ENCODE data around the gene ARHGAP33. TPM values are rescaled to one million over a fixed set of nuclear protein-coding genes. Genes with fewer than 3 reads are reported as not detected.

Gene ARHGAP33
- total and polyA plus RNA-seq, 2 donors (not counting 1 experiment from before 2014, with no cell fraction given): 0.58 to 2.3 TPM

DNA sequence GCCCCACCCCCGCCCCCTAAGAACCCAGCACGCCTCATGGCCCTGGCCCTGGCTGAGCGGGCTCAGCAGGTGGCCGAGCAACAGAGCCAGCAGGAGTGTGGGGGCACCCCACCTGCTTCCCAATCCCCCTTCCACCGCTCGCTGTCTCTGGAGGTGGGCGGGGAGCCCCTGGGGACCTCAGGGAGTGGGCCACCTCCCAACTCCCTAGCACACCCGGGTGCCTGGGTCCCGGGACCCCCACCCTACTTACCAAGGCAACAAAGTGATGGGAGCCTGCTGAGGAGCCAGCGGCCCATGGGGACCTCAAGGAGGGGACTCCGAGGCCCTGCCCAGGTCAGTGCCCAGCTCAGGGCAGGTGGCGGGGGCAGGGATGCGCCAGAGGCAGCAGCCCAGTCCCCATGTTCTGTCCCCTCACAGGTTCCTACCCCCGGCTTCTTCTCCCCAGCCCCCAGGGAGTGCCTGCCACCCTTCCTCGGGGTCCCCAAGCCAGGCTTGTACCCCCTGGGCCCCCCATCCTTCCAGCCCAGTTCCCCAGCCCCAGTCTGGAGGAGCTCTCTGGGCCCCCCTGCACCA, 11.9 kb downstream of the ARHGAP33 start:
- Histone ChIP-seq H3K27me3 (ENCODE audit: control insufficient read depth, insufficient read depth, low read length) (no peaks in the 10 kb centered on the region), H3K27ac (ENCODE audit: insufficient read depth, low read length) (no peak overlapping the region)
- no peak for DNase-seq (ENCODE audit: low read depth in 2 of 2)

DNA sequence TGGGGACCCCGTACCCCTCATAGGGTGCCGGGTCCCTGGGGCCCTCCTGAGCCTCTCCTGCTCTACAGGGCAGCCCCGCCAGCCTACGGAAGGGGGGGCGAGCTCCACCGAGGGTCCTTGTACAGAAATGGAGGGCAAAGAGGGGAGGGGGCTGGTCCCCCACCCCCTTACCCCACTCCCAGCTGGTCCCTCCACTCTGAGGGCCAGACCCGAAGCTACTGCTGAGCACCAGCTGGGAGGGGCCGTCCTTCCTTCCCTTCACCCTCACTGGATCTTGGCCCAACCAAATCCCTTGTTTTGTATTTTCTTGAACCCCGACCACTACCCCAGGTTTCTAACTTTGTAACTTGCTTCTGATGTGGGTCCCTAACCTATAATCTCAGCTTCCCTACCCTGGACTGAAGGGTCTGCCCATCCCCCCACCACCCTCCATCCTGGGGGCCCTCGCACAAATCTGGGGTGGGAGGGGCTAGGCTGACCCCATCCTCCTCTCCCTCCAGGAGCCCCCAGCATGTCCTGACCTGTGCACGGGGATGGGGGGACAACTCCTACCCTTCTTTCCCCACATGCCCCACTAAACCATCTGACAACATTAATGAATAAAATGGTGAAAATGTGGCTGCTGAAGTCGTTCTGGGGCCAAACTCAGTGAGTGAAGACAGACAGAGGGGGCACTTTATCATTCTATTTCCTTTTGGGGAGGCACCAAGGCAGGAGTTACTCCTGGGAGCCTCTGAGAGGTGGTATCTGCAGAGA, 13.0 kb downstream of the ARHGAP33 start:
- no peaks in the 10 kb centered on the region for H3K27me3 ChIP-seq (ENCODE audit: control insufficient read depth, insufficient read depth, low read length)
- H3K4me1 ChIP-seq (ENCODE audit: control insufficient read depth, extremely low read depth, insufficient read depth, low read length): peaks cover 3% of the 10 kb centered on the region
- TF ChIP-seq, protein P1, sequence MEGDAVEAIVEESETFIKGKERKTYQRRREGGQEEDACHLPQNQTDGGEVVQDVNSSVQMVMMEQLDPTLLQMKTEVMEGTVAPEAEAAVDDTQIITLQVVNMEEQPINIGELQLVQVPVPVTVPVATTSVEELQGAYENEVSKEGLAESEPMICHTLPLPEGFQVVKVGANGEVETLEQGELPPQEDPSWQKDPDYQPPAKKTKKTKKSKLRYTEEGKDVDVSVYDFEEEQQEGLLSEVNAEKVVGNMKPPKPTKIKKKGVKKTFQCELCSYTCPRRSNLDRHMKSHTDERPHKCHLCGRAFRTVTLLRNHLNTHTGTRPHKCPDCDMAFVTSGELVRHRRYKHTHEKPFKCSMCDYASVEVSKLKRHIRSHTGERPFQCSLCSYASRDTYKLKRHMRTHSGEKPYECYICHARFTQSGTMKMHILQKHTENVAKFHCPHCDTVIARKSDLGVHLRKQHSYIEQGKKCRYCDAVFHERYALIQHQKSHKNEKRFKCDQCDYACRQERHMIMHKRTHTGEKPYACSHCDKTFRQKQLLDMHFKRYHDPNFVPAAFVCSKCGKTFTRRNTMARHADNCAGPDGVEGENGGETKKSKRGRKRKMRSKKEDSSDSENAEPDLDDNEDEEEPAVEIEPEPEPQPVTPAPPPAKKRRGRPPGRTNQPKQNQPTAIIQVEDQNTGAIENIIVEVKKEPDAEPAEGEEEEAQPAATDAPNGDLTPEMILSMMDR (conservative IDR thresholded peaks at IDR 0.05 in 1 of 2, IDR thresholded peaks at IDR 0.05 in 1 of 2; ENCODE audit: low read depth in 1 of 2, low read length in 2 of 2): no peak
- no peak for TF ChIP-seq EZH2 (IDR thresholded peaks at IDR 0.05; ENCODE audit: low read length, missing control alignments)
- no peak overlapping the region for H3K27ac ChIP-seq (ENCODE audit: insufficient read depth, low read length)
- peaks cover 4% of the 10 kb centered on the region for H3K36me3 ChIP-seq (ENCODE audit: control insufficient read depth, insufficient read depth, low read length)
- H3K9me3 ChIP-seq (ENCODE audit: control insufficient read depth, insufficient read depth, low read depth, low read length): no peaks in the 10 kb centered on the region
- no peak overlapping the region for H3K4me3 ChIP-seq (replicated peaks in 1 of 4; ENCODE audit: control extremely low read depth in 1 of 4, insufficient read depth in 1 of 4, low read depth in 3 of 4, low read length in 4 of 4)
- no peak overlapping the region for H2AFZ ChIP-seq (ENCODE audit: low read length)
- no peaks in the 10 kb centered on the region for H4K20me1 ChIP-seq (ENCODE audit: control insufficient read depth, extremely low read depth, insufficient read depth, low read length)
- no peak overlapping the region for H3K4me2 ChIP-seq (ENCODE audit: extremely low read depth, insufficient read depth, low read length)
- no peaks in the 10 kb centered on the region for H3K79me2 ChIP-seq (ENCODE audit: control insufficient read depth, insufficient read depth, low read length)
- DNase-seq (ENCODE audit: low read depth in 2 of 2): no peak
- no peak overlapping the region for H3K9ac ChIP-seq (ENCODE audit: insufficient read depth, low read length)

More for the DNA sequence above, 11.9 kb downstream of the ARHGAP33 start:
- H3K9ac ChIP-seq (ENCODE audit: insufficient read depth, low read length): no peak overlapping the region
- H3K4me1 ChIP-seq (ENCODE audit: control insufficient read depth, extremely low read depth, insufficient read depth, low read length): no peaks in the 10 kb centered on the region
- H4K20me1 ChIP-seq (ENCODE audit: control insufficient read depth, extremely low read depth, insufficient read depth, low read length): no peaks in the 10 kb centered on the region
- no peaks in the 10 kb centered on the region for H3K9me3 ChIP-seq (ENCODE audit: control insufficient read depth, insufficient read depth, low read depth, low read length)
- peaks cover 6% of the 10 kb centered on the region for H3K36me3 ChIP-seq (ENCODE audit: control insufficient read depth, insufficient read depth, low read length)
- TF ChIP-seq EZH2 (IDR thresholded peaks at IDR 0.05; ENCODE audit: low read length, missing control alignments): no peak
- TF ChIP-seq, protein P1 (conservative IDR thresholded peaks at IDR 0.05 in 1 of 2, IDR thresholded peaks at IDR 0.05 in 1 of 2; ENCODE audit: low read depth in 1 of 2, low read length in 2 of 2): no peak
- no peak overlapping the region for H3K4me2 ChIP-seq (ENCODE audit: extremely low read depth, insufficient read depth, low read length)
- no peak overlapping the region for H2AFZ ChIP-seq (ENCODE audit: low read length)
- no peaks in the 10 kb centered on the region for H3K79me2 ChIP-seq (ENCODE audit: control insufficient read depth, insufficient read depth, low read length)
- H3K4me3 ChIP-seq (replicated peaks in 1 of 4; ENCODE audit: control extremely low read depth in 1 of 4, insufficient read depth in 1 of 4, low read depth in 3 of 4, low read length in 4 of 4): no peak overlapping the region

DNA sequence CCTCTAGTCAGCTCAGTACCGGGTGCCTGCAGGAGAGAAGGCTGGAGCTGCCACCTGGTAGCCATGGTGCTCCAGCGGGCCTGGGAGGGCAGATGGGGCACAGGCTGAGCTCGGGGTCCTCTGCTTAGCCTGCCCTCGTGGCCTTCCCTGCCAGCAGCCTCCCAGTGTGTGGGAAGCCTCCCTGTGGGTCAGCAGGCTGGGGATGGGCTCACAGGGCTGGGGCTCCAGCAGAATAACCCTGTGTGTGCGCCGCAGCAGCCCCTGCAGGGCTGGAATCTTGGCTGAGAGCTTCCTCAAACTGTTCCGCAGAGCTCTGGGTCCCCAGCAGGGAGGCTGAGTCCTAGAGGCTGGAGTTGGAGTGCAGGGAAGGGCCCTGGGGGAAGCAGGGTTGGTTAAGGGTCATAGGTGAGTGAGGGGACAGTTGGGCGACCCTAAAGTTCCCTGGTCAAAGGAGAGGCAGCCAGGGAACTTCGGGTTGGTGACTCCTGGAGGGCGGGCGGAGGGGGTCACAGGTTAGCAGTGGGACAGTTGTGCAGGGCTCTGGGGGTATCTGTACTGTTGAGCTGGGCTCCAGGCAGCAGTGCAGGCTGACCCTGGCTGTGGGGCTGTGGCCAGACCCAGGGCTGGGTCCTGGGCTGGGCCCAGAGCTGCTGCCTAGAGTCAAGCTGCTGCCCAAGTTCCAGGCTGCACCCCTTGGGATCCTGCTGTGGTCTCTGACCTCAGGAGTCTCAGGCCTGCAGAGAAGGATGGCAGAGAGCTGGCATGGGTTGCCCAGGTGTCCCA, 14.0 kb downstream of the ARHGAP33 start:
- H4K20me1 ChIP-seq (ENCODE audit: control insufficient read depth, extremely low read depth, insufficient read depth, low read length): no peaks in the 10 kb centered on the region
- H3K27ac ChIP-seq (ENCODE audit: insufficient read depth, low read length): no peak overlapping the region
- no peak overlapping the region for H3K4me3 ChIP-seq (replicated peaks in 1 of 4; ENCODE audit: control extremely low read depth in 1 of 4, insufficient read depth in 1 of 4, low read depth in 3 of 4, low read length in 4 of 4)
- H3K27me3 ChIP-seq (ENCODE audit: control insufficient read depth, insufficient read depth, low read length): no peaks in the 10 kb centered on the region
- H3K79me2 ChIP-seq (ENCODE audit: control insufficient read depth, insufficient read depth, low read length): no peaks in the 10 kb centered on the region
- H3K4me2 ChIP-seq (ENCODE audit: extremely low read depth, insufficient read depth, low read length): no peak overlapping the region
- DNase-seq (ENCODE audit: low read depth in 2 of 2): no peak
- no peak for TF ChIP-seq EZH2 (IDR thresholded peaks at IDR 0.05; ENCODE audit: low read length, missing control alignments)
- peaks cover 3% of the 10 kb centered on the region for H3K4me1 ChIP-seq (ENCODE audit: control insufficient read depth, extremely low read depth, insufficient read depth, low read length)
- H3K9ac ChIP-seq (ENCODE audit: insufficient read depth, low read length): no peak overlapping the region
- H2AFZ ChIP-seq (ENCODE audit: low read length): no peak overlapping the region
- H3K9me3 ChIP-seq (ENCODE audit: control insufficient read depth, insufficient read depth, low read depth, low read length): no peaks in the 10 kb centered on the region
- peaks cover 2% of the 10 kb centered on the region for H3K36me3 ChIP-seq (ENCODE audit: control insufficient read depth, insufficient read depth, low read length)
